Body of pancreas (tissue), 4 donors: ENCODE measurements around the gene CRNKL1.

Source experiments
- POLR2A ChIP-seq, 3 donors: fragments of 450-650 bp; IDR thresholded peaks; one replicate each; pipeline ENCODE4 v1.6.1; 2016; ENCODE audit warnings: antibody characterized with exemption in 3 of 3, mild to moderate bottlenecking in 2 of 3
- TF ChIP-seq, protein P1 (sequence below), 7 experiments: fragments of 450-650 bp in 4 of 7; fragments of 200-600 bp in 3 of 7; sonication (generic) in 3 of 7; IDR thresholded peaks; one replicate each; pipeline ENCODE4 v1.5.1; 2016 to 2019; ENCODE audit warnings: antibody characterized with exemption in 7 of 7

DNA sequence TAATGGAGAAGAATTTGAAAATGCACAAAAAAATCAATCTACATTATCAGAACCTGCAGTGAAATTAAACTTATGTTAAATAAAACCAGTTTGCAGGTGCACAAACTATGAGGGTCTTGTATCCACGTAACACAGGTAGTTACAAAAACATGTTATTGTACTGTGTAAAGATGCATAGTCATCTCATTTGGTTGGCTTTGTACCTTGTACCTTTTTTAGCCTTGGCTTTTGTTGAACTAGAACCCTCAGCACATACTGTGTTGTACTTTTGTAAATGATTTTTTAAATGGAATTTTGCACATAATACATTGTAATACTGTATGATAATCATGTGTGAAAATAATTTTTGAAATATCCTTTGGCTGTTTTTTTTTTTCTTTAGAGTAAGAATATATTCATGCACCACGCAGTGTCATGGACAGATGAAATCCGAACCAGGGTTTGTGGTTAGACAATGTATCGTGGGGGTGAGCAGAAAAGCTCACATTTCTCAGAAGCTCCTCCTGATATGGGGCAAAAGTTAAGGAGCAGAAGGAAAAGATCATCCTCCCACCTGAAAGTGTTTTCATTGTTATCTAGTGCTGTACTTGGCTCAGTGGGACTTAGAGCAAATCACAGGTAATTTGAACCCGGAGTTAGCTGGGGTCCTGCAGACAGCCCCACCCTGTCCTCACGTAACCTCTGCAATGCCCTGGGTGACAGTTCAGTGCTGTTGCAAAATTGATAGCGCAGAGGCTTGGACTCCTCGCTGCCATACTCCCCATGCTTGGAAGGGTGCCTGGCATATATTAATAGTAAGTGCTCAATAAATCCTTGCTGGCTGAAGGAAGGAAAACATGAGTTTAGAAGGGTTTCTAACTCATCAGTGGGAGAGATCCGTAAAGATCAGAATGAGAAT lies 49.9 kb downstream of the CRNKL1 start:
- no peak for TF ChIP-seq POLR2A (IDR thresholded peaks at IDR 0.05)
- TF ChIP-seq, protein P1, sequence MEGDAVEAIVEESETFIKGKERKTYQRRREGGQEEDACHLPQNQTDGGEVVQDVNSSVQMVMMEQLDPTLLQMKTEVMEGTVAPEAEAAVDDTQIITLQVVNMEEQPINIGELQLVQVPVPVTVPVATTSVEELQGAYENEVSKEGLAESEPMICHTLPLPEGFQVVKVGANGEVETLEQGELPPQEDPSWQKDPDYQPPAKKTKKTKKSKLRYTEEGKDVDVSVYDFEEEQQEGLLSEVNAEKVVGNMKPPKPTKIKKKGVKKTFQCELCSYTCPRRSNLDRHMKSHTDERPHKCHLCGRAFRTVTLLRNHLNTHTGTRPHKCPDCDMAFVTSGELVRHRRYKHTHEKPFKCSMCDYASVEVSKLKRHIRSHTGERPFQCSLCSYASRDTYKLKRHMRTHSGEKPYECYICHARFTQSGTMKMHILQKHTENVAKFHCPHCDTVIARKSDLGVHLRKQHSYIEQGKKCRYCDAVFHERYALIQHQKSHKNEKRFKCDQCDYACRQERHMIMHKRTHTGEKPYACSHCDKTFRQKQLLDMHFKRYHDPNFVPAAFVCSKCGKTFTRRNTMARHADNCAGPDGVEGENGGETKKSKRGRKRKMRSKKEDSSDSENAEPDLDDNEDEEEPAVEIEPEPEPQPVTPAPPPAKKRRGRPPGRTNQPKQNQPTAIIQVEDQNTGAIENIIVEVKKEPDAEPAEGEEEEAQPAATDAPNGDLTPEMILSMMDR (IDR thresholded peaks at IDR 0.05), result no peak
